ENCODE results near the gene PDE11A. TPM values are rescaled to one million over a fixed set of nuclear protein-coding genes. Genes with fewer than 3 reads are reported as not detected.
A peak's percentile ranks its signal among the peaks of the same experiment; 100 is the strongest.

PDE11A gene
- polyA plus RNA-seq, 2 of the 4 experiments (the other 2 are of a cell fraction) = 3.6 to 5.6 TPM

DNA sequence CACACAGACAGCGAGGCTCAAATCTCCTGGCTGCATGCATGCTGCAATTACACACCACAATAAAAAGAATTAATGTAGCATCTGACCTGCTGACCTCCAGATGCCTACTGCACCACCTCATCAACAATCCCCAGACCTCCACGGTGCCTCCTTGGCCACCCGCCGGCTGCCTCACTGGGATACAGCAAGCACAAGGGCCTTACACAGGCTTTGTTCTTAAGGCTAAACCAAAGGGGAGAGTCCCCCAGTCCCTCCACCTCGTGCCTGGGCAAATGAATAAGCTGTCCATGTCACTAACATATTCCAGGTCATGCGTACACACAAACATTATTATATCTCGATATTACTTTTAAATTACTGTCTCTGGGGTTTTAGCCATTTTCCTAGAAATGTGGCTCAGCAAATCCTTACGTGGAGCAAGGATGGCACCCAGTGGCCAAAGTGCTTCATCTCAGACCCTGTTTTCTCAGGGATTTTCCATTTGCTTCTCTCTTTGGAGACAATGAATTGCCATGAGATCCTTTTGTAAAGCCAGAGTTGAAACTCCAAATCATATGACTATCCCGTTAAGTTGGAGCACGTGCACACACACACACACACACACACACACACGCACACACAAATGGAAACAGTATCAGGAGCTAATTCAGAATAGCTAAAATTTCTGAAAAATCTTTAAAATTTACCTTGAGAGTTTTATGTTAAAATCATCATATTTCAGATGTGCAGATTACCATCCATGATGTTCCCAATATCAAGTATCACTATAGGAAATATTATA is 313.8 kb downstream of the PDE11A start (continued):
- TF ChIP-seq CBX8 (IDR thresholded peaks at IDR 0.05) (no peak), RAD21 (conservative IDR thresholded peaks at IDR 0.05 in 1 of 2, IDR thresholded peaks at IDR 0.05 in 1 of 2) (peak; percentile 73 to 76), JUN (IDR thresholded peaks at IDR 0.05) (no peak), ZC3H11A (IDR thresholded peaks at IDR 0.05) (no peak), POLR2AphosphoS2 (conservative IDR thresholded peaks at IDR 0.05; ENCODE audit: low read length) (no peak)

DNA sequence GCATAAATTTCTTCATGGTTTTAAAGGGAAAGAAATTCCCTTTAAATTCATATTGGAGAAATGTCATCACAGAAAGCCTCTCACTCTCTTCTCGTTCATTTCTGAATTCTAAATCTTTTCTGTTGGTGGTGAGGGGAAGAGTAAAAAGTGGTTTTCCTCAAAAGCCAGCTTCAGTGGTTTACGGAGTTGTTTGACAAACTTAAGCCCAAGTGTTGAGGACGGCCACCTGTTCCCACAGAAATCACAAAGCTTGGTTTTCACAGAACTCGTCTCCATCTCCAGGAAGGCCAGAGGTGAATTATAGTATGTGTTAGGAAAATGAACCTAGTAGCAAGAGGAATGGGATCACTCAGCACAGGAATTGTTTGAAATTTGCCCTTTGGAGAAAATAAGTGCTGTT is 316.2 kb downstream of the PDE11A start:
- 69% methylated on average over 4 of the region's 4 CpGs for WGBS (ENCODE audit: missing lambda C conversion rate)
- ATAC-seq (no peak), FAIRE-seq (no peak), DNase-seq (ENCODE audit: low read depth in 1 of 2, low spot score in 1 of 2) (no peak)
- Histone ChIP-seq H3K27ac (no peak overlapping the region), H3K9me3 (no peaks in the 10 kb centered on the region), H3K4me1 (no peaks in the 10 kb centered on the region; the same call in 2 of the 3 replicates), H3K4me3 (no peak overlapping the region), H3K4me2 (no peak overlapping the region)
- no peak for TF ChIP-seq PHF8 (IDR thresholded peaks at IDR 0.05; ENCODE audit: borderline replicate concordance, low read depth)
- no peak for TF ChIP-seq TFCP2L1 (CRISPR knock-in tag; IDR thresholded peaks at IDR 0.05)
- no peak for TF ChIP-seq ESRRA (IDR thresholded peaks at IDR 0.05; ENCODE audit: borderline replicate concordance, low read length)
- TF ChIP-seq HOXA7 (CRISPR knock-in tag; IDR thresholded peaks at IDR 0.05) = no peak
- no peak for TF ChIP-seq SREBF2 (IDR thresholded peaks at IDR 0.05)
- TF ChIP-seq, protein P1, sequence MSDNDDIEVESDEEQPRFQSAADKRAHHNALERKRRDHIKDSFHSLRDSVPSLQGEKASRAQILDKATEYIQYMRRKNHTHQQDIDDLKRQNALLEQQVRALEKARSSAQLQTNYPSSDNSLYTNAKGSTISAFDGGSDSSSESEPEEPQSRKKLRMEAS (IDR thresholded peaks at IDR 0.05) = no peak
- TF ChIP-seq KDM1A (IDR thresholded peaks at IDR 0.05; ENCODE audit: low read depth) = no peak
- TF ChIP-seq KDM5A (IDR thresholded peaks at IDR 0.05) = no peak
- TF ChIP-seq, protein P2, sequence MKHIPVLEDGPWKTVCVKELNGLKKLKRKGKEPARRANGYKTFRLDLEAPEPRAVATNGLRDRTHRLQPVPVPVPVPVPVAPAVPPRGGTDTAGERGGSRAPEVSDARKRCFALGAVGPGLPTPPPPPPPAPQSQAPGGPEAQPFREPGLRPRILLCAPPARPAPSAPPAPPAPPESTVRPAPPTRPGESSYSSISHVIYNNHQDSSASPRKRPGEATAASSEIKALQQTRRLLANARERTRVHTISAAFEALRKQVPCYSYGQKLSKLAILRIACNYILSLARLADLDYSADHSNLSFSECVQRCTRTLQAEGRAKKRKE (CRISPR knock-in tag; IDR thresholded peaks at IDR 0.05; ENCODE audit: low read depth) = no peak
- TF ChIP-seq, protein P3, sequence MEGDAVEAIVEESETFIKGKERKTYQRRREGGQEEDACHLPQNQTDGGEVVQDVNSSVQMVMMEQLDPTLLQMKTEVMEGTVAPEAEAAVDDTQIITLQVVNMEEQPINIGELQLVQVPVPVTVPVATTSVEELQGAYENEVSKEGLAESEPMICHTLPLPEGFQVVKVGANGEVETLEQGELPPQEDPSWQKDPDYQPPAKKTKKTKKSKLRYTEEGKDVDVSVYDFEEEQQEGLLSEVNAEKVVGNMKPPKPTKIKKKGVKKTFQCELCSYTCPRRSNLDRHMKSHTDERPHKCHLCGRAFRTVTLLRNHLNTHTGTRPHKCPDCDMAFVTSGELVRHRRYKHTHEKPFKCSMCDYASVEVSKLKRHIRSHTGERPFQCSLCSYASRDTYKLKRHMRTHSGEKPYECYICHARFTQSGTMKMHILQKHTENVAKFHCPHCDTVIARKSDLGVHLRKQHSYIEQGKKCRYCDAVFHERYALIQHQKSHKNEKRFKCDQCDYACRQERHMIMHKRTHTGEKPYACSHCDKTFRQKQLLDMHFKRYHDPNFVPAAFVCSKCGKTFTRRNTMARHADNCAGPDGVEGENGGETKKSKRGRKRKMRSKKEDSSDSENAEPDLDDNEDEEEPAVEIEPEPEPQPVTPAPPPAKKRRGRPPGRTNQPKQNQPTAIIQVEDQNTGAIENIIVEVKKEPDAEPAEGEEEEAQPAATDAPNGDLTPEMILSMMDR (IDR thresholded peaks at IDR 0.05) = no peak
- no peak for TF ChIP-seq GATA3 (IDR thresholded peaks at IDR 0.05; ENCODE audit: borderline replicate concordance)
- no peak for TF ChIP-seq FOSL2 (IDR thresholded peaks at IDR 0.05)
- no peak for TF ChIP-seq FOSL2 (CRISPR knock-in tag; IDR thresholded peaks at IDR 0.05)
- no peak for TF ChIP-seq MYC (IDR thresholded peaks at IDR 0.05; ENCODE audit: borderline replicate concordance, low read length)
- TF ChIP-seq, protein P4, sequence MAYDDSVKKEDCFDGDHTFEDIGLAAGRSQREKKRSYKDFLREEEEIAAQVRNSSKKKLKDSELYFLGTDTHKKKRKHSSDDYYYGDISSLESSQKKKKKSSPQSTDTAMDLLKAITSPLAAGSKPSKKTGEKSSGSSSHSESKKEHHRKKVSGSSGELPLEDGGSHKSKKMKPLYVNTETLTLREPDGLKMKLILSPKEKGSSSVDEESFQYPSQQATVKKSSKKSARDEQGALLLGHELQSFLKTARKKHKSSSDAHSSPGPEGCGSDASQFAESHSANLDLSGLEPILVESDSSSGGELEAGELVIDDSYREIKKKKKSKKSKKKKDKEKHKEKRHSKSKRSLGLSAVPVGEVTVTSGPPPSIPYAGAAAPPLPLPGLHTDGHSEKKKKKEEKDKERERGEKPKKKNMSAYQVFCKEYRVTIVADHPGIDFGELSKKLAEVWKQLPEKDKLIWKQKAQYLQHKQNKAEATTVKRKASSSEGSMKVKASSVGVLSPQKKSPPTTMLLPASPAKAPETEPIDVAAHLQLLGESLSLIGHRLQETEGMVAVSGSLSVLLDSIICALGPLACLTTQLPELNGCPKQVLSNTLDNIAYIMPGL (CRISPR knock-in tag; IDR thresholded peaks at IDR 0.05; ENCODE audit: borderline replicate concordance) = no peak
- TF ChIP-seq, protein P5, sequence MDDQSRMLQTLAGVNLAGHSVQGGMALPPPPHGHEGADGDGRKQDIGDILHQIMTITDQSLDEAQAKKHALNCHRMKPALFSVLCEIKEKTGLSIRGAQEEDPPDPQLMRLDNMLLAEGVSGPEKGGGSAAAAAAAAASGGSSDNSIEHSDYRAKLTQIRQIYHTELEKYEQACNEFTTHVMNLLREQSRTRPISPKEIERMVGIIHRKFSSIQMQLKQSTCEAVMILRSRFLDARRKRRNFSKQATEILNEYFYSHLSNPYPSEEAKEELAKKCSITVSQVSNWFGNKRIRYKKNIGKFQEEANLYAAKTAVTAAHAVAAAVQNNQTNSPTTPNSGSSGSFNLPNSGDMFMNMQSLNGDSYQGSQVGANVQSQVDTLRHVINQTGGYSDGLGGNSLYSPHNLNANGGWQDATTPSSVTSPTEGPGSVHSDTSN (IDR thresholded peaks at IDR 0.05) = no peak
- ChIA-PET POLR2A (no interaction called here), CTCF (interaction anchor here (0.8 to 1.1 kb wide), 3 partner anchors 9 to 491 kb away, joined by 3 to 4 read pairs (median 3); partner anchors contain the start of gene NFE2L2)

Data from A549 (cell line).